Activated gamma-delta T cell treated with Interleukin-2 at 50 U/mL for 16 hours (primary cell): ENCODE results near the gene ZNF536.
"Not testable (repeated sequence)": the region's sequence is repeated elsewhere in the genome, so short reads cannot be mapped to it uniquely, and the experiment has no call there.

Experiments
- DNase-seq: peaks from one replicate; pipeline ENCODE4 v3.0.0-alpha.2; 2020

The ZNF536 gene

GRCh38 chr19:30423481-30423880, 51.3 kb downstream of the ZNF536 start:
- DNase-seq = no peak

GRCh38 chr19:30425885-30426838, 54.0 kb downstream of the ZNF536 start:
- no peak for DNase-seq

- no peak for DNase-seq
These were observed 54.7 kb downstream of the ZNF536 start for GRCh38 chr19:30426864-30427263.

GRCh38 chr19:30428092-30428680, 56.0 kb downstream of the ZNF536 start:
- DNase-seq = no peak

- no peak for DNase-seq
These were observed 56.7 kb downstream of the ZNF536 start for GRCh38 chr19:30428844-30429243.

GRCh38 chr19:30430206-30430734, 58.1 kb downstream of the ZNF536 start:
- no peak for DNase-seq

GRCh38 chr19:30431591-30431990, 59.4 kb downstream of the ZNF536 start:
- DNase-seq = no peak

GRCh38 chr19:30434797-30435594, 62.8 kb downstream of the ZNF536 start:
- no peak for DNase-seq

- DNase-seq = no peak
These were observed 65.7 kb downstream of the ZNF536 start for GRCh38 chr19:30437869-30438268.

- DNase-seq = no peak
These were observed 67.1 kb downstream of the ZNF536 start for GRCh38 chr19:30439310-30439709.

- DNase-seq = no peak
These were observed 68.8 kb downstream of the ZNF536 start for GRCh38 chr19:30441011-30441410.

- DNase-seq = no peak
These were observed 70.5 kb downstream of the ZNF536 start for GRCh38 chr19:30442674-30443073.

- DNase-seq = no peak
These were observed 71.5 kb downstream of the ZNF536 start for GRCh38 chr19:30443531-30444252.

- no peak for DNase-seq
These were observed 72.1 kb downstream of the ZNF536 start for GRCh38 chr19:30444253-30444671.

- no peak for DNase-seq
These were observed 72.6 kb downstream of the ZNF536 start for GRCh38 chr19:30444686-30445232.

GRCh38 chr19:30445385-30445784, 73.2 kb downstream of the ZNF536 start:
- no peak for DNase-seq

- DNase-seq = not testable (repeated sequence)
These were observed 73.9 kb downstream of the ZNF536 start for GRCh38 chr19:30446120-30446519.

GRCh38 chr19:30446850-30447552, 74.8 kb downstream of the ZNF536 start:
- DNase-seq = no peak

GRCh38 chr19:30447553-30447870, 75.3 kb downstream of the ZNF536 start:
- DNase-seq = no peak

- no peak for DNase-seq
These were observed 76.3 kb downstream of the ZNF536 start for GRCh38 chr19:30448386-30449077.

- no peak for DNase-seq
These were observed 77.0 kb downstream of the ZNF536 start for GRCh38 chr19:30449078-30449590.
